ENCODE data around the gene SYNC.
A peak's percentile ranks its signal among the peaks of the same experiment; 100 is the strongest.

The SYNC gene

DNA sequence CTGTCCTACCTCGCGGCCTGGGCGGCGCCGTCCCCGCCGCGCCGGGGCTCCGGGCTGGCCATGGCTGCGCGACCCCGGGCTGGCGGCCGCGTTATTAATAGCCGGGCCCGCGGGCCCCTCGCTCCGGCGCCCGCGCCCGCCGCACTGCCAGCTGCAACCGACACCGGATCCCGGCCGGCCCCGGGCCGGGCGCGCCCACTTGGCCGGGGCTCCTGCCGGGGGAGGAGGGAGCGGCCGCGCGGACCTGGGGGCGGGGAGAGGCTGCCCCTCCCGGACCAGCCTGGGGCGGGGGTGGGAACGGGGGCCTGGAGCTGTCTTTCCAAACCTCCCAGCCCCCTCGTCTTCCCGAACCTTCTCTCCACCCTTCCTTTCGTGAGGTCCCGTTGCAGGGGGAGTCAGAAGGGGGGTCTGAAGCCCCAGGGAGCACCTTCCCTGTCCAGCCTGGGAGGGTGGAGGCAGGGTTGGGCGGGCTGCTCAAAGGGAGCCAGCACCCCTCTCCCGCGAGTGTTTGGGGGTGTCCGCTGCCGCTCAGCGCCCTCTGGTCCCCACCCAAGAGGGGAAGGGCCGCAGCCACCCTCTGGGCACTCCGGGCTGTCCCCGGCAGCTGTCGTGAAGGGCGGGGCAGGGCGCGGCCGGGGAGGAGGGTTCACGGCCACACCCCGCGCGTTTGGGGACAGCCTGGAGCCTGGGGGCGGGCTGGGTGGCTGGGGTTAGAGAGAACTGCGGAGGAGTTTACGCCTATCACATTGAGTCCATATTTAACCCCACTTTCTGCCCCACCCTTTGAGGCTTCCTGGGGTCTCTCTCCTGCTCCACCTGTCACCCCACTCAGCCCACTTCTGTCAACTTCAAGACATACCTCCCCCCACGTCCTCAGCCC lies at the start of gene SYNC:
TSS of gene SYNC (minus strand) at position 172 of the 880 bp plus-strand sequence. CDS start at position 62, 110 bp downstream.
- DNase-seq, result peak; percentile 78

DNA sequence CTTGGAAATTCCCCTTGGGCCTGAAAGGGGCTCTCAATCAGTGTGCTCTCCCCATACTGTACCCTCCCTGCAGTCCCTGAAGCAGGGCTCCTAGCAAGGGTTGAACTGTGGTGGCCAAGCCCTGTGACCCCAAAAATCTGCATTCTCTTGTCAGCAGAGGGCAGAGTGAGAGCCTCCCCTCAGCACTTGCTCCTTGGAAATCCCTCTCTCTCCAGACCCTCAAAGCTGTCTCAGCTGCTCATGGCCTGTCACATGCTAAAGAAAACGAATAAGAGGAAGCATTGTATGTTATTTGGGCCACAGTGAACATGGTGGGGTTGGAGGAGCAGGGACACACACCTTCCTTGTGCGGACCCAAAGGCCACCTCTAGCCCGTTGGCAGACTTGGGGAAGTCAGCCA lies 47.2 kb upstream of the SYNC start:
- DNase-seq, result no peak

DNA sequence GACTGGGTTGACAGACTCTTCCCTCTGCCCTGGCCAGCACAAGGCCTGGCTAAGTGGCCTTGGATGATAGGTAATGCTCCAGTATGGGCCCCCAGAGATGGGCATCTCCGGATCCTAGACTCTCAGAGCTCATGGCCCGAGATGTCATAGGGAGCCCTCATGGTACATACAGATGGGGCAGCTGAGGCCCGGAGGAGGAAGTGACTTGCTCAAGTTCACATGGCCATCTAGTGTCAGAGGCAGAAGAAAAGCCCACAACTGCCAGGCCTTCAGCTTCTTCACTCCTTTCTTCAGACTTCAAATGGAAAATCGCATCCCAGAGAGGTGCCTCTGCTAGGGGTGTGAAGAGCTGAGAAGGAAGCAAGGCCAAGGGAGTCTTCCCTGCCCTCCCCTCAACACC lies 46.8 kb upstream of the SYNC start:
- no peak for DNase-seq

DNA sequence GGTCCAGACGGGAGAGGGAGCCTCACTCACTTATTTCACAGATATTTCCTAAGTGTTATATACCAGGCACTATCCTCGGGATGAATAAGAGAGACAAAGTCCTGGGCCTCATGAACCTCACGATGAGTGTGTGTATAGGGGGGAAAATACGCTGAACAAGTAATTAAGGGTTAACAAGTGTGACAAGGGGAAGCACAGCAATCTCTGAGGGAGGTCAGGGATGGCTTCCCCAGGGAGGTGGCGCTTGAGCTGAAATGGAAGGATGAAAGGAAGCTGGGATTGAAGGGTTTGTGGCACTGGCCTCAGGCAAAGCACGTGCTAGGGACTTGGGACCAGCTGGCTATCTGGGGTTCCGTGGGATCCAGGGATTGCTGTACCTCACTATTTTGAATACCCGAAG lies 46.4 kb upstream of the SYNC start:
- no peak for DNase-seq

DNA sequence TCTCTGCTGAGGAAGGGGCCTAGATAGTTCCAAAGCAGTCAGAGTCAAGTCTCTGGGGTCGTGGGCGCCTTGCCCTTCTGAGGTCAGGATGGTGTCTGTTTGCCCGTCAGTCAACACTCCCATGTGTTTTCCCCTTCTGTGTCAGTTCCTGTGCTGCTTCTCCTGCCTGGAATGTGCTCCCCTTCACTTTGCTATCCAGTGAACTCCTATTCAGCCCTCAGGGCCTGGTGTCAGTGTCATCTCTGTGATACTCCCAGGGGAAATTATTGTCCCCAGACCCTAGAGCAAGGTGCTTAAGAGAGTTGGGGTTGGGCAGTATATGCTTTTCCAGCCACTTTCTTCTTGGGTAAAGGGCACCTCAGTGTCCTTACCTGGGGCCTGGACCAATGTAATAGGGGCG lies 45.8 kb upstream of the SYNC start:
- no peak for DNase-seq

DNA sequence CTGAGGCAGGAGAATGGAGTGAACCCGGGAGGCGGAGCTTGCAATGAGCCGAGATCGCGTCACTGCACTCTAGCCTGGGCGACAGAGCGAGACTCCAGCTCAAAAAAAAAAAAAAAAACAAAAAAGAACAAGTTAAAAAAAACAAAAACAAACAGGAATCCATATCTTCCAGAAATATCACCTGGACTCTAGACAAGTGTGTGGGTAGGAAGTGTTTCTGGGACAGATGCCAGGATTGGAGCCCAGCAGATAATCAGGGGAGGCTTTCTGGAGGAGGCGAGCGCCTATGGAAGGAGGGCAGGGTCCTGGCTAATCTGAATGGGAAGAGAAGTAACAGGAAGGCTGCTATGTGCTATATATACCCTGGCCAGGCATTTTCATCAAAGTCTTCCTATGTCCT lies 43.6 kb upstream of the SYNC start:
- DNase-seq, result no peak

DNA sequence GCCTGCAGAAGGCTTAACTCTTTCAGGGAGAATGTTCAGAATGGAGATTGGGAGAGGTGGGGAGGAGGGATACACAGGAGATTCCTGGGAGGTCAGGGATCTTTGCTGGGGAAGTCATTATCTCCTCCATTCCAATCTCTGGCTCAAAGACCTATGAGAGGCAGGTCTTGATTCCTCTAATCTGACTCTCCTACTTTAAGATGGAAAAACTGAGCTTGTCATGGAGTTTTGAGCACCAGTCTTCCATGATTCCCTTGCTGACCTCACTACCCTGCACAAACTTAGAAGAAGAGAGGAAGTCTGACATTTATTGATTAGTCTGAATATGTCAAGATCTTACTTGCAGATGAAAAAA lies 41.5 kb upstream of the SYNC start:
- no peak for DNase-seq

DNA sequence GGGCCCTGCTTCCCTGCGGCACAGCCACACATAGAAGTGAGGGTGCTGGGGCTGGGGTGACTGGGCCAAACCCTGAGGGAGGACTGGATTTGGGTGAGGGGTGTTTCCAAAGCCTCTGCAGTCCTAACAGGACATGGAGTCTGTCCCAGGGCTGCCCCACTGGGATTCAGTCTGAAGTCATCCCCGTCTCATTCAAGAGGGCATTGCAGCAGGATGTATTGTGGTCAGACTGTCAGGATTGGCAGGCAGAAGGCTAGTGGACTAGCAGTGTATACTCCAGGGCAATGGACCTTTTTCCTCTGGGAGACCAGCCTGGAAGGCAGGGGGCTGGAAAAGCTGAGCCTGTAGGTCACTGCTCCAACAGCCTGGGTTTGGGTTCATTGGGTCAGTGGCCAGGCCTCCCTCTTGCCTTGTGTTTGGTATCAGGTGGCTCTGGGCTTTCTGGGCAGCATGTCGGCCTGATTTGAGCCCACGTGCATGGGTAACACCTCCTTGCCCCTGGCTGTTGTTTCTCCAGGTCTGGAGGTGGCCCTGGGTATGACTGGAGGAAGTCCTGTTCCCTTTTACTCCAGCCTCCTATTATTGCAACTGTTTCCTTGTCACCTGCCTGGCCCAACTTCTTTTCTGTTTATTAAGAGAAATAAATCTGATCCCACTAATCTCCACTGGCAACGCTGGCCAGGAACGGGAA lies 41.0 kb upstream of the SYNC start:
- no peak for DNase-seq

DNA sequence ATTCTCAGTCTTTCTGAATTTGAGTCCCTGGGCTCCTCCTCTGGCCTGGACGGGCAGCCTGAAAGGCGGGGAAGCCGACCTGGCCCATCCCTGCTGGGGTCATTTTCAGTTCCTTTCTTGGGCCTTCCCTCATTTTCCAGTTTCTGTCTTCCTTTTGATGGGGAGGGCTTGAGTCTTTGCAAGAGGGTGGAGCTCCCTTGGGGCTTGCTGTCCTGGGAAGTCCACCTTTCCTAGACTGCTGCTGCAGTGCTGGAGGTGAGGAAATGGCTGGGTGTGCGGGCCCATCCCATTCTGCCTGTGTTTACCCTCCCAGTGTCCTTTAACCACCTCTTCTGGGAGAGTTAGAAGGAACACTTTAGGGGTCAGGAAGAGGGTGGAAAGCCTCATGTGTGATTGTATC lies 40.4 kb upstream of the SYNC start:
- DNase-seq, result no peak

DNA sequence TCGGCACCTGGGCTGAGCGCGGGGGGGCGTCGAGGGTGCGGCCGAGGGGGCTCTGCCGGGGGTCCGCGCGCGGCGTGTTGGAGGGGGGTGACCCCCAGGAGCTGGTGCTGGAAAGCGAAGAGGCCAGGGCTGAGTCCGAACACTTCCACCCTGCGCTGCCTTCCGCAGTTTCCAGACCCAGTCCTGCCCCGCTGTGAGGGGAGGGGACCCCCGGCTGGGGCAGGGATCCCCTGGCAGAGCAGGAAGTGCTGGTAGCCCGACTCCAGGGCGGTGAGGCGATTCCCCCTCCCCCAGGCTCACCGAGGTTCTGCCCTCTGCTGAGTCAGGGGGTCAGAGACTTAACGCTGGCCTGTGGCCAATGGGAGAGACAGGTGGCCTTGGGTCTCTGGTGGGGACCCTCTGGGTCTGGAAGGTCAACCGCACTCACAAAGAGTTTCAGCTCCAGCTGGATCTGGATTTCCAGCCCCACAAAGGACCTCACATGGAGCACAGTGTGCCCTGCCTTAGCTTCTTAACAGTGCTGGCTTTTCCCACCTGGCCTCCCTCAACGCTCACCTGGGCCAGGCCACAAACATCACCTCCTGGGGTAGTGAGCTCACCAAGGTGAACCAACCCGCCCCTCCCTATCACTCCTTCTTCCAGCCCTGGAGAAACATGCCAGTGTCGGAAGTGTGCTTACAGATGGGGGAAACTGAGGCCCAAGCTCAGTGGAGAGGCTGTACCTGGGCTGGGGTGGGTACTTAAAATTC lies 39.8 kb upstream of the SYNC start:
- DNase-seq, result no peak

DNA sequence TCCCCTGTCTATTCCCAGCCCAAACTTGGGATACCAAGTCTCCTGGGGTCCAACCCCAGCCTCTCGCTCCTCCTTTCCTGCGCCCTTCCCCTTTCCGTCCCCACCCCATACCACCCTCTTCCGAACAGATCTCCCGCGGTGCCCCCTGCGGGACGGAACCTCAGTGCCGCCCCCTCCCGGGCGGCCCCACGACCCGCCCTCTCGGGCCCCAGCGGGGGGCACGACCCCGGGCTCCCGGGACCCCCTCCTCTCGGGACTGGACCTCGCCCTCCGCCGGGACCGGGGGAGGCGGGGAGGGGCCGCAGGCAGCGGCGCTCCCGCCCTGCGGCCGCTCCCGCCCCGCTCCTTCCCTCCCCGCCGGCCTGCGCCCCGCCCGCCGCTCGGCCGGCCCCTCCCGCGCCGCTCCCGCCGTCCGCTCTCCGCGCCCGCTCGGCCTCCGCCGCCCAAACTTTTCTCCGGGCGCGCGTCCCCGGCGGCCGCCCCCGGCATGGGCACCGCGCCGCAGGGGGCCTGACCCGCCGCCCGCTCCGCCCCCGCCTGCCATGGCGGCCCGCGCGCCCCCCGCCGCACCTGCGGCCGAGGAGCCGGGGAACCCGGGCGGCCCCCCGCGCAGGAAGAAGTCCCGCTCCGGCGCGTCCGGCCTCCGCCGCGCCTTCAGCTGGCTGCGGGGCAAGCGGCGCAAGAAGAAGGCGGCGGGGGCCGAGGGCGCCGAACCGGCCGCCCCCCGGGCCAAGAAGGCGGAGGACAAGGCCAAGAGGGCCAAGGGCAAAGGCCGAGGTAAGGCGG lies 39.0 kb upstream of the SYNC start:
- no peak for DNase-seq

DNA sequence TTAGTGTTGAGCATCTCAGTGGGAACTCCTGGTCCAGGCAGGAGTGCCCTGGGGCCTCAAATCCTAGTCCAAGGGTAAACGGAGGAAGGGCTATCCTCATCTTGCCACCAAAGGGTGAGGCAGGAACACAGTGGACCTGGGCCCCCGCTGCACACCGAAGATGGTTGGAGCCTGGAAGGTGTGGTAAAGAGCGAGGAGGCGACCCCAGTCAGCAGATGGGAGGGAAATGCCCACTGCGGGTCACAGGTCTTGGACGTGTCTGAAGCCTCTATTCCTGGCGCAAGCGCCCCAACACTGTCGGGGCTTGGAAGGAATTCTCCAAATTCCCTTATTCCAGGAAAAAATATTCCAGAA lies 38.5 kb upstream of the SYNC start:
- DNase-seq, result no peak

DNA sequence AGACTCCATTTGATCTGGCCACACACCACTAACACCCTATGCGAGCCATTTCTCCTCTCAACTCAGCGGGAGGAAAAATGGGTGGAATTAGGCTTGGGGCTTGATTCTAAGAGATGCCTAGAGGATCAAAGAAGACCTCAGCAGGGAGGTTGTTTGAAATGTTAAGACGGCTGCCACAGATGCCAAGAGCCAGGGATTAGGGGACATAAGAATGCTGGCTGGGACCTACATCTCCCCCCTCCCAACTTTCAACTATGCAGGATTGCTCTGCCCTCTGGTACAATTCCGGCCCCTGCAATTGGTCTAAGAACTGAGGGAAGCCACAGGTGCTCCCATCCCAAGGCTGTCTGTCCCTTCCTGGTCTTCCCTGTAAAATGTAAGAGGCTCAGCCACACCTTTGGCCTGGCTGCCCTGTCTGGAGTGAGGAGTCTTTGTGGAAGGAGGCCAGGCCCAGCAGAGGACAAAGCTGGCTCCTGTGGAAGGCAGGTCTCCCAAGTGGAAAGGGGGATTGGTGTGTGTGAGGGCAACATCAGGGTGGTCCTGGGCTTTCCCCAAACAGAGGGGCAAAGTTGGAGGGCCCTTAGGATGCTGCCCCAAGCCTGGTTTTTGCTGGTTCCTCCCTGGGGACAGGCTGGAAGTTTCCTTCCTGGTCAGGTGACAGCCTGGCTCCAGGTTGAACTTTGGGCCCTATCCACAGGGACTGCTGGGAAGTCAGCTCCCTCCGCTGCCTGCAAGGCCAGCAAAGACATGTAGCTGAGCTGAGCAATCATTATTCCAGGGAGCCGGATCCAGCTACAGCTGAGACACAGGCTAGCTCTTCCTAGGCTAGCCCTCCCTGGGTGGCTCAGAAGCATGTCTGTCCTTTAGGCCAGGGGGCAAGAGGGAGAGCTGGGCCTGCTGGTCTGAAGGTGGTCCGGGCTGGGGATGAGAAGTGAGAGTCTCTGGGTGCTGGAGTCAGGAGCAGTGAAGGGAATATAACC lies 34.5 kb upstream of the SYNC start:
- no peak for DNase-seq

DNA sequence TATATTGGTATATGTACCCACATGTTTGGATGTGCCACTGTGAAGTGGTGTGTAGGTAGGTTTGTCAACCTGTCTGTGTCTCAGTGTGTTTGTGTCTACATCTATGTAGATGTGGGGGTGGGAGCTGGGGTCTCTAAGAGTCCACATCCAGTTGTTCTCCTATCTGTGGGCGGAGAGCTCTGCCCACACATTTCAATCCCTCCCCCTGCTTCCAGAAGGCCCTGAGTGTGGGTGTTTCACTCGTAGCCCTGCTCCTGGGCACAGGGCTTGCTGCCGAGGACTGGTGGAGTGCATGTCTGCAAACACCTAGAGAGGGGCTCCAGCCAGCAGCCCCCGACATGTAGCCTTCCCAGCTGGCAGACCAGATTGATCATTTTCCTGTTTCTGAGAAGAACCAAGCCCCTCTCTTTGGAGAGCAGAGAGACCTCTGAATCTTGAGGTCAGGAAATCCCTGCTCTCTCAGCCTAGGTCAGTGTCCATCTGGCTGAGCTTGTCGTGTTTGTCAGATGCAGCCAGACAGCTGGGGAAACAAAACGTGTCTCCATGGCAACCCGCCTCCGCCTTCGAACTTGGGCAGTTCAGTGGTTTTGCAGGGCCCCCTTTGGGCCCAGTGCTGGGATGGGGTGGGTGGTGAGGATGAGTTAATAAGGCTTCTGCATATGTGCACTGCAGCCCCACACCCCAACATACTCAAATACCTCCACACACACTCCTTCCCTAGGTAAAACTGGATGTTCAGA lies 31.2 kb upstream of the SYNC start:
- peak; percentile 56 for DNase-seq

DNA sequence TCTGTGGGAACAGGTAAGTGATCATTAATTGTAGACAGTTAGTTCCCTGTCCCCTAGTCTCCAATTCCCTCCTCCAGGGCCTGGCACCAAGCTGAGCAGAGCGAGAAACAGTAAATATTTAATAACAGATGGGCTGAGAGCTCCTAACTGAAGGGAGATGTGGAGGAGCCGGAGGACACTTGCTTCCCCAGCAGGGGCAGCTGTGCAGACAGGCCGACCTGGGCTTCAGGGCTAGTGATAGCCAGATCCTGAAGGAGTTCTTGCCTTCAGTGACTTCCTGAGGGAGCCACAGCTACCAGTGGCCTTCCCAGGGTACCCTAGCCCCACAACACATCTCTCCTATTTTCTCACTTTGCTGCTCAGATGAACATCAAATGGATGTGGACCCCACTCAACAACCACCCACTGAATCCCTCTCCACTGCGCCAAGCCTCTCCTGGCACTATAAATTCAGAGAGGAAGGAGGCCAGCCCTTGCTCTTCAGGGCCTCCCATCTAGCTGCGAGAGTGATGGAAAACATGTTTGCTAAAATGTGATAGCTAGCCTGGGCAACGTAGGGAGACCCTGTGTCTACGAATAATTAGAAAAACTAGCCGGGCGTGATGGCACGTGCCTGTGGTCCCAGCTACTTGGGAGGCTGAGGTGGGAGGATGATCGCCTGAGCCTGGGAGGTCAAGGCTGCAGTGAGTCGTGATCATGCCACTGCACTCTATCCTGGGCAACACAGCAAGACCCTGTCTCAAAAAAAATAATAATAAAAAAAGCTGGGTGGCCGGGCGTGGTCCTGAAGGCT lies 26.9 kb upstream of the SYNC start:
- no peak for DNase-seq

DNA sequence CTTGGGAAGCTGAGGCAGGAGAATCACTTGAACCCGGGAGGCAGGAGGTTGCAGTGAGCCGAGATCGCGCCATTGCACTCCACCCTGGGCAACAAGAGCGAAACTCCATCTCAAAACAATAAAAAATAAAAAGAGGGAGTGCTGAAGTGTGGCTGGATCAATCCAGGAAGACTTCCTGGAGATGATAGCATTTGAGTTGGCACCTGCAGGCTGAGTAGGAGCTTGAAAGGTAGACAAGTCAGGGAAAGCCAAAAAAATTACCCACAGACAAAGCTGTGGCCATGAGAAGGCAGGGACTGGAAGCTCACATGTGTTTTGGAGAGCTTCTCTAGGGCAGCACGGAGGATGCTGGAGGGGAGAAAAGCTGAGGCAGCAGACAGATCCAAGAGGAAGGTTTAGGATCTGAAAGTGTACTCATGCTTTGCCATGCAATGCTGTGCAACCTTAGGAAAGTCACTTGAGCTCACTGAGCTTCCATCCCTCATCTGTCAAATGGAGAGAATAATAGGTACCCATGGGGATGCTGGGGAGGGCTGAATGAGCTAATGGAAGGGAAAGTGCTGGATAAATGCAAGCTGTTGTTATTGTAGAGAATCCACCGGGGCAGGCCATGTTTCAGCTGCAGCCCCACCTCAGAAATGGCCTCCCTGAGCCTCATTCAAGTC lies 26.0 kb upstream of the SYNC start:
- no peak for DNase-seq

DNA sequence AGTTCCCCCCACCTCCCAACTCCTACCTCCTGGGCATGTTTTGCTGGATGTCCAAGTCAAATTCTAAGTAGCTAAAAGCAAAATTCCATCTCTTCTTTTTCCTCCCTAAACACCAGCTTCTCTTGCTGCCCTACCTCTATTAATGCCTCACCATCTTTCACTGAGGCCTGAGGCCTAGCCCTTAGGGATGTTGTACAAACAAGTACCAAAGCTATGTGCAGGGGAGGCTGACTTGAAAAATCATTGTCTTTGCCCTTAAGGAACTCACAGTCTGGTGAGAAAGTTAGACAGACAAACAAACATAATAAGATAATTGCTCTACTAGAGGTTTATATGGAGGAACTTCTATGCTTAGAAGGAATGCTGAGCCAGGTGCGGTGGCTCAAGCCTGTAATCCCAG lies 25.3 kb upstream of the SYNC start:
- no peak for DNase-seq

DNA sequence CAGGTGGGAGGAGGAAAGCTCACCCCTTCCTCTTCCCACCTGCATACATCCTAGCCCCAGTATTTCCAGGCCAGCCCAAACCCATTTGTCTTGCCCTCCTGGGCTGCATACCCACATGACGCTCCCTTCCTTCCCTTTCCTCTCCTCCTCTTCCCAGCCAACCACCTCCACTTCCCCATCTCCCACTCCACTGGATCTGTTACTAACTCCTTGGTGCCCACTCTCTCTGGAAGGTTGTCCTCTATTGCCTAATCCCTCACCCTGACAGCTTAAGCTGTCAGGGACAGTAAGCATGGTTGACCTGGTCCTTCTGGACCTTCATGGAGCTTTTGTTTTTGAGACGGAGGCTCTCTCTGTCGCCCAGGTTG lies 23.0 kb upstream of the SYNC start:
- DNase-seq, result no peak

All from left hindlimb (tissue), 1 donor.